Measurements from ENCODE around the gene CEP43.

The CEP43 gene

GRCh38 chr6:166960609-166960978 is 38.6 kb upstream of the CEP43 start:
- DNase-seq (ENCODE audit: low read depth) = no peak
- H3K4me3 ChIP-seq (ENCODE audit: low read depth, low read length) = no peak overlapping the region

DNA sequence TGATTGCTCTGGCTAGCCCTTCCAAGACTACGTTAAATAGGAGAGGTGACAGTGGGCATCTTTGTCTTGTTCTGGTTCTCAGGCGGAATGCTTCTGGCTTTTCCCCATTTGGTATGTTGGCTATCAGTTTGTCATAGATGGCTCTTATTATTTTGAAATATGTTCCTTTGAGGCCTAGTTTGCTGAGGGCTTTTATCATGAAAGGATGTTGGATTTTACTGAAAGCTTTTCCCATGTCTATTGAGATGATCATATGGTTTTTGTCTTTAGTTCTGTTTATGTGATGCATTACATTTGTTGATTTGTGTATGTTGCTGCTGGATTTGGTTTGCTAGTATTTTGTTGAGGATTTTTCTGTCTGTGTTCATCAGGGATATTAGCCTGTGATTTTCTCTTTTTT is 32.9 kb upstream of the CEP43 start:
- no peak overlapping the region for H3K4me3 ChIP-seq (ENCODE audit: low read depth, low read length)
- no peak for DNase-seq (ENCODE audit: low read depth)

DNA sequence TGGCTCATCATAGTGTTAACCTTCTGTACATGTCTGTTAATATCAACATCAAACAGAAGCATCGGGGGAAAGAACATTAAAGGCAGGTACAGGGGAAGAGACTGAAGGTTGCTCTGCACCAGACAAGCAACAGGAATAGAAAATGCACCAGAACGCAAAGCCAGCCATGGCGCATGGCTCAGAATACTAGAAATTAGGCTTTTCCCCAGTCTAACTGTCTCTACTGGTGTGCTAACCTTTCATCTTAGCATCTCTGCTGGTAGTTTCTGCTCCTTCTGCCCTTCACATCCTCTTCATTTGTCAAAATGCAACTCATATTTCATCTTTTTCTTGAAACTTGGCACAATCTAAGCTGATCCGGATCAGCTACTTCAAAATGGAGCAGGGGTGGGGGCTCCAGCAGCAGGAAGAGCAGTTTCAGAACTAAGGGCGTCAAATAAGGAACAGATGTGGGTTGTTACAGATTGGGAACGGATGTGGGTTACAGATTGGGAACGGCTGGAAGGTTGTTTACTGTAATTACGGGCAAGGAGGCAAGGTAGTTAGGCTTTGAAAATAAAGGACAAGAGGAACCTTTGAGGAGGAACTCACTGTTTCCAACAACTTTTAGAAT is 29.7 kb upstream of the CEP43 start:
- no peak for DNase-seq (ENCODE audit: low read depth)
- no peak overlapping the region for H3K4me3 ChIP-seq (ENCODE audit: low read depth, low read length)

DNA sequence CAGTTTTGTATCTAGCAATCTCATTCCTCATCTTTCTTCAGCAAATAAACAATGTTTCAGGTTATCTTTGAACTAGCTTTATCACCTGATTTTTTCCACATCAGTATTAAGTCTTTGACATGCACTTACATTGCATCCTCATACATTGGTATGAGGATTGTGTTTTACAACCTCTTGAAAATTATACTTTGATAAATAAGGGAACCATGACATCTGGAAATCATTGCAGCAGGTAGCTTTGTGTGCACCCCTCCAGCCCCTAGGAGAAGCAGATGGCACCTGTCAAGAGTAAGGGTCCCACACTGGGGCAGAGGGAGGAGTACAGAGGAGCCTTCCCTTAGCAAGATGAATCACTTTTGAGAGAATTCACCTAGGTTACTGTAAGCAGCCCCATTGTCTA is 29.1 kb upstream of the CEP43 start:
- DNase-seq (ENCODE audit: low read depth) = no peak
- no peak overlapping the region for H3K4me3 ChIP-seq (ENCODE audit: low read depth, low read length)

DNA sequence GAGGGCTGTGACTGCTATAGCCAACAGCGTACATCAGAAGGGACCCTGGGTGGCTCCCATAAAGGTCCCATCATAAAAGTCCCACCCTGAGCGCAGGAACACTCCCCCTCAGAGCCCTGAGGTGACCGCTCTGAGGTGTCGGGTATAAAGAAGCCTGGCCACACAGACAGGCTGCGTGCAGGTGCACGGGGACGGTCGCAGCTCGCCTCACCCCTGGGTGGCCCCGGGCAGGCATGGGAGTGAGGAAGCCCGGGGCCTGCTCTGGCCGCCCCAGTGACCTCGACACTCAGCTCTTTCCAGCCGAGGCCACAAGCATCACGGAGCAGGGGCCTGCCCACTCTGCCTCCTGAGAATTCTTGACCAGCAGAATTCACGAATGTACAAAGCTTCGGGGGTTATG is 28.4 kb upstream of the CEP43 start:
- no peak overlapping the region for H3K4me3 ChIP-seq (ENCODE audit: low read depth, low read length)
- no peak for DNase-seq (ENCODE audit: low read depth)

GRCh38 chr6:166971271-166971670 is 27.9 kb upstream of the CEP43 start:
- no peak overlapping the region for H3K4me3 ChIP-seq (ENCODE audit: low read depth, low read length)
- DNase-seq (ENCODE audit: low read depth) = no peak

GRCh38 chr6:166972101-166972500 is 27.1 kb upstream of the CEP43 start:
- DNase-seq (ENCODE audit: low read depth) = no peak
- no peak overlapping the region for H3K4me3 ChIP-seq (ENCODE audit: low read depth, low read length)

GRCh38 chr6:166976636-166977035 is 22.6 kb upstream of the CEP43 start:
- DNase-seq (ENCODE audit: low read depth) = no peak
- H3K4me3 ChIP-seq (ENCODE audit: low read depth, low read length) = no peak overlapping the region

DNA sequence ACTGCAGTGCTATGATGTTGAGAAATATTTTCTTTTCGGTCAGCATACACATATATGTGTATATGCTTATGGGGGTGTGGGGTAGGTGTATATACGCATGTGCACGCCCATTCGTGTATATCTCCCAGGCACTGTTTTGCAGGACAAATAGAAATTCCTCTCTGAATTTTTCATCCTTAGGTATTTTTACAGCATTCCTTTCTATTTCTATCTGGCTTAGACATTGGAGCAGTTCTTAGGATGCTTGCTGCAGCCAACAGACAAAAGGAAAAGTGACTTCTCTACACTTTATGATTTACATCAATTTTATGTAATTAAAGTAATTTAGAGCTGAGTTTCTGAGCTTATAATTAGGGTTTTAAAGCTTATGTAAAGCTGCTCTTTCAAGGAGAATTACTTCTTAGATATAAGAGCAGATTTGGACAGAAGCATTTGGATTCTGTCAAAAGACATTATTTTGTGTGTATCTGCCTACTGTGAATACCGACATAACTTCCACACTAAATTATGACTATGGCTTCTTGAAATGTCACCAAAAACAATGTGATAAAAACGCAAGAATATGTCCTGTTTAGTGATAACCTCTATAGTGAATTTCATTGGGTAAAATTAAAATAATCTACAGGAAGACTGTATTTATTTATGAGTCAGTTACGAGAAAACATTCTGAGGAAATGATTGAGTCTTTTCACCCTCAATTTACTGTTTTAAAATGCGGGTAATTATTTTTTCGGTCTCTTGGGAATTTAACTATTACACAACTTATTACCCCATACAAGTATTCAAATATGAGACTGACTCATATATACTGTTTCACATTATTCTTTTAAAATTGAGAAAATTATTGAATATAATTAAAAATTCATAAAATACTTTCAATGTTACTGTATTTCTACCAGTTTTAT is 21.3 kb upstream of the CEP43 start:
- no peak overlapping the region for H3K4me3 ChIP-seq (ENCODE audit: low read depth, low read length)
- no peak for DNase-seq (ENCODE audit: low read depth)

DNA sequence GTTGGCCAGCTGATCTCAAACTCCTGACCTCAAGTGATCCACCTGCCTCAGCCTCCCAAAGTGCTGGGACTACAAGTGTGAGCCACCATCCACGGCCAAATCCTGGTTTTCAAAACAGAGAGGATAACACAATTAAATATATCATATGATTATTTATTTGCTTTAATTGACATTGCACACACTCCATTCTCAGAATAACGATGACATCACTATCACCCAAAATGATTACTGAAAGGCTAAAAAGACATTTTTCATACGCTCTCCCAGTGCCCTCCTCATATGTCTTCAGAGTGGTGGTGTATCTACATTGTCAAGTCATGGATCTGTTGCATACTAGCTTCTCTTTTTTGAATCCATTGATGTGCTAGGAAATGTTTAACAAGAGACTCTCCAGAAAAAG is 18.5 kb upstream of the CEP43 start:
- no peak overlapping the region for H3K4me3 ChIP-seq (ENCODE audit: low read depth, low read length)
- DNase-seq (ENCODE audit: low read depth) = no peak

DNA sequence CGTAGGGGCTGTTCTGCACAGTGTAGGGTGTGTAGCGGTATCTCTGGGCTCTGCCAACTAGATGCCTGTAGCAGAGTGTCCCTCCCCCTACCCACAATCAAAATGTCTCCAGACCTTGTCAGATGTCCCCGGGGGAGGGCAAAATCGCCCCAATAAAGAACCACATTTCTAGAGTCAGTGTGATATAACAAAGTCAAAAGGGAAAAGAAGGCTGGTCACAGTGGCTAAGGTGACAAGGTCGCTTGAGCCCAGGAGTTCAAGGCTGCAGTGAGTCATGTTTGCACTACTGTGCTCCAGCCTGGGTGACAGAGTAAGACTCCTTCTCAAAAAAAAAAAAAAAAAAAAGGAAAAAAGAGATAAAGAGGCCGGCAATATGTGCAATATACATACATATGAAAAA is 11.7 kb upstream of the CEP43 start:
- no peak overlapping the region for H3K4me3 ChIP-seq (ENCODE audit: low read depth, low read length)
- no peak for DNase-seq (ENCODE audit: low read depth)

DNA sequence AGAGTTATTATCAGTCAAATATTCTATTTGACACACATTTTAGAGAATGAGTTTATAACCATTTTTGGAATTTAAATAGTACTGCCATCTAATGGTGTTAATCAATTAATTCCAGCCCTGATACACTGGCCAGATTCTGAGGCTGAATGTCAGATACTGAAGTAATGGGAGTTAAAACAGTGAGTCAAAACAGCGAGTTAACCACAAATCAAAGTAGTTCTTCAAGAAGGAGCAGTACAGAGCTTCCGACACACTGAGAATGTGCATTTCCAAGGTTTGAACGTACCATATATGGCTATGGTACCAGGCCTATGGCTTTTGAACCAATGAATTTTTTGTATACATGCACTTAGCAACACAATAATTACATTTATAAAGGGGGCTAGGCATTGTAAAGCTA is 11.3 kb upstream of the CEP43 start:
- no peak overlapping the region for H3K4me3 ChIP-seq (ENCODE audit: low read depth, low read length)
- no peak for DNase-seq (ENCODE audit: low read depth)

DNA sequence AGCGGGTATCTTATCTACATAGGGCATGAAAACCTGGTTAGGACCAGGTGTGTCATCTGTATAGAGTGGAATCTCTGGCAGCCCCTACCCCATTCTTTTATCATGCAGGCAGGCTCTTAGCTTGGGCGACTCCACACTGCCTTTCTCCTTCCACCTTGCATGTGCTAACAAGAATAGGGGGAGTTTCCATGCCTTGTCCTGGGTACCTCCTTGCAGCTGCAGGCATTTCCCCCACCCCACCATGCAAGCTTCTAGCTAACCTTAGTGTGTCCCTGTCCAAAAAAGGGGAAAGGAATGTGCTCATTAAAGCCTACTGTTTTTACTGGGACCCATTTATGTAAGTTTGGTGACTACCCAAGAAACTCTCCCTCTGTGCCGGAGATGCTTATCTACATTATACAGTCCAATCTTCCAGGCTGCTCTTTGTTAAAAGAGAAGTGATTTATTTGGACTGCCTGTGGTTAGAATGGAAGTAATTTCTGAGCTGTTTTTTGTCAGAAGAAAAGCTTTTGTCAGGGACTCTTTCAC is 10.5 kb upstream of the CEP43 start:
- no peak for DNase-seq (ENCODE audit: low read depth)
- H3K4me3 ChIP-seq (ENCODE audit: low read depth, low read length) = no peak overlapping the region

- no peak overlapping the region for H3K4me3 ChIP-seq (ENCODE audit: low read depth, low read length)
- DNase-seq (ENCODE audit: low read depth) = no peak
These were observed 9.7 kb upstream of the CEP43 start for GRCh38 chr6:166989427-166990032.

DNA sequence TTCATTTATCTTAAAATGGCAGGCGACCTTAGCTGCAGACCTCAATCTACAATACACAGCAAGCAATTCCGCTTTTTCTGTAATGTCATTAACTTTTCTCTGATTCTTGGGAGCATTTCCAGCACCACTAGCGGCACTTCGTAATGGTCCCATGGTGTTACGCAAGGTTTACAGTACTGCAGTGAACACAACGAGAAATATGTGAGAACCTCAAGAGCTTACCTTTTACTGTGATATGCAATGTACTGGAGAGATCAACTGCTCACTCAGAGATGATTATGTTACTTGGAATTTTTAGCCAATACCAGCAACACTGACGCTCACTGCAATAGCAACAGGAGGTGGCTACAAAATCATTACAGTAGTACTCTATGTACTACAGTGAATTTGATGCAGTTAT is 2.8 kb upstream of the CEP43 start:
- peak; percentile 43 for DNase-seq (ENCODE audit: low read depth)
- H3K4me3 ChIP-seq (ENCODE audit: low read depth, low read length) = no peak overlapping the region

DNA sequence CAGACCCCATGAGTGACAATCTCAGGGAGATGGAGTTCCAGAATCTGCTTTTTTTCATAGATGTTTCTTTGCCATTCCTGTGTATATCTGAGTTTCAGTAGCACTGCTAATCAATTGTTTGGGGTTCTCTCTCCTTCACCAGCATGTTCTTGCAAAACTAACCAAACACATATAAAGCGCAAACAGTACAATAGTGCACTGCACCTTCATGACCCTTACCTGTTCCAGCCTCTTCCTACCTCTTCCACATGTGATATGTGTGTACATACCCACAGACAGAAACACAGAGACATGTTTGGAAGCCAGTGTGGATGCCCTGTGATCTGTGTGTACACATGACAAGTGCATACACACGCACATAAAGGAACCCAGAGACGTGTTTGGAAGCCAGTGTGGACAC is 1.8 kb upstream of the CEP43 start:
- no peak for DNase-seq (ENCODE audit: low read depth)

GRCh38 chr6:166997768-166998255 is 1.4 kb upstream of the CEP43 start:
- DNase-seq (ENCODE audit: low read depth) = peak; percentile 31

More for the DNA sequence above, 1.8 kb upstream of the CEP43 start:
- H3K4me3 ChIP-seq (ENCODE audit: low read depth, low read length) = peak overlapping the region; percentile 98

DNA sequence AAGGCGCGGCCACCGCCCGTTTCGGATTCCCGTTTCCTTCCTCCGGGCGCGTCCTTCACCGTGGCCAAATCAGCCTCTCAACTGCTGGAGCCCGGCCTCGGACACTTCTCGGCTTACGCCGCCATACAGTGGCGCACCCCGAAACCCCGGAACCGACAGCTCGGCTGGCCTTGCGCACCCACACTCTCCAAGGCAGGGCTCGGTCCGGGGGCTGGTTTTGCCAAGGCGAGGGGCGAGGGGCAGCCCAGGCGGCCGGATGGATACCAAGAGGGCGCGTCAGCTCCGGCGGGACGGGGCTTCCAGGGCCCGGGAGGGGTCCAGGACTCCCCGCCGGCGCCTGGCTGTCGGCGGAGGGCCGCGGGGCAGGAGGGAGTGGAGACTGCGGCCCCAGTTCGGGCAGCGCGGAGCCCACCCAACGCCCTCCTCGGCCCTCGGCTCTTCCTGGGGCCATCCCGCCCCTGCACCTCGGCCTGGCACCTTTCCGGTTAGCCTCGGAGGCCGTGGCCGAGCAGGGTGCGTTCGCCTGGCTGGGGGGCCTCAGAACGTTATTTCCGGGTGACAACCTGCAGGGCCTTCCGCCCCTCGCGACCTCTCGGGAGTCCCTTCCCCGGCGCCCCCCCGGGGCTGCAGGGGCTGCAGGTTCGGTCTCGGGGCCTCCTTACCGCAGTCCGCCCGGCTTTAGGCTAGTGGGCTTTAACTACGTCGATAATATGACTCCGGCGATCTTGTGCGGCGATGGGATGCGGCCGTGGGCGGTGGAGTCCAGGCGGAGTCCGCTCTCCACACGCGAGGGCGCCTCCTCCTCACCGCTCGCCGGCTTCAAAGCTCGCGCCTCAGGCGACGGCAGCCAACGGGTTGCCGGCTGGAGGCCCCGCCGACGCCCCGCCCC is 697 bp upstream of the CEP43 start:
- peak overlapping the region; percentile 98 for H3K4me3 ChIP-seq (ENCODE audit: low read depth, low read length)
- no peak for DNase-seq (ENCODE audit: low read depth)

More at GRCh38 chr6:166997768-166998255, 1.4 kb upstream of the CEP43 start:
- peak overlapping the region; percentile 98 for H3K4me3 ChIP-seq (ENCODE audit: low read depth, low read length)

- DNase-seq (ENCODE audit: low read depth) = no peak
- H3K4me3 ChIP-seq (ENCODE audit: low read depth, low read length) = peak overlapping the region; percentile 85
These were observed 672 bp downstream of the CEP43 start for GRCh38 chr6:166999884-167000253.
